BJ (cell line): ENCODE data around the gene EPHX1. TPM values are rescaled to one million over a fixed set of nuclear protein-coding genes. Genes with fewer than 3 reads are reported as not detected.

Experiments
- CTCF ChIA-PET: fragments of 350-600 bp; formaldehyde crosslinking; extraction: SDS; loops from one replicate; lab custom pipeline; 2021; ENCODE audit warnings: antibody characterized with exemption, inconsistent platforms; lab: Yijun Ruan, JAX
- POLR2A ChIA-PET: fragments of 300-600 bp; sonication (Branson Sonifier 250); formaldehyde crosslinking; extraction: SDS; loops from one replicate; lab custom pipeline; 2021; ENCODE audit warnings: antibody characterized with exemption; lab: Charles Lee
- DNase-seq: peaks from one replicate; pipeline ENCODE4 v3.0.0-alpha.2; 2011; ENCODE audit warnings: low read depth
- H3K27me3 ChIP-seq: 2 replicates; pipeline ENCODE4 v1.6.0; 2011; ENCODE audit warnings: low read length; ENCODE audit not compliant: control insufficient read depth, insufficient read depth
- H3K36me3 ChIP-seq: 2 replicates; pipeline ENCODE4 v1.5.1; 2011; ENCODE audit warnings: low read length; ENCODE audit not compliant: control insufficient read depth, insufficient read depth
- H3K4me3 ChIP-seq: 2 replicates; pipeline ENCODE4 v1.5.1; 2011; ENCODE audit warnings: low read depth, mild to moderate bottlenecking, control low read depth, low read length
- CTCF ChIP-seq: IDR thresholded peaks from 2 replicates; pipeline ENCODE4 v1.5.1; 2011; ENCODE audit warnings: low read depth, mild to moderate bottlenecking, control low read depth, inconsistent platforms, low read length, moderate library complexity; ENCODE audit not compliant: insufficient read depth
- polyA plus RNA-seq: library from polyadenylated mRNA; depleted of rRNA; stranded (reverse); fragments of >200 nt; gene quantifications from 2 replicates; pipeline ENCODE4 v1.2.3, GENCODE V29; 2011

EPHX1 gene
- polyA plus RNA-seq, 1 experiment, result 34.3 TPM

GRCh38 chr1:225888289-225888897 is 78.5 kb downstream of the EPHX1 start:
- Histone ChIP-seq H3K36me3 (no peaks in the 10 kb centered on the region), H3K4me3 (no peak overlapping the region), H3K27me3 (no peaks in the 10 kb centered on the region)
- no peak for DNase-seq
- TF ChIP-seq CTCF, result no peak
- POLR2A ChIA-PET, result no interaction called here
- CTCF ChIA-PET, result interaction anchor here (1.4 to 1.8 kb wide), 2 partner anchors 23 to 415 kb away, joined by 3 to 6 read pairs; no protein-coding TSS in a partner anchor

GRCh38 chr1:225888898-225889601 is 79.1 kb downstream of the EPHX1 start, which contains the start of gene LEFTY1:
LEFTY1 (minus strand) TSS chr1:225889146; CDS start chr1:225889066, 80 bp downstream.
- DNase-seq, result no peak
- Histone ChIP-seq H3K36me3 (no peaks in the 10 kb centered on the region), H3K4me3 (no peak within 1 kb of the TSS), H3K27me3 (no peaks in the 10 kb centered on the region)
- ChIA-PET POLR2A (no interaction called here), CTCF (interaction anchor here (0.9 to 1.8 kb wide), 5 partner anchors 22 to 415 kb away, joined by 3 to 6 read pairs (median 3); no protein-coding TSS in a partner anchor)
- no peak for TF ChIP-seq CTCF

- ChIA-PET CTCF (interaction anchor here (0.9 to 1.8 kb wide), 5 partner anchors 22 to 416 kb away, joined by 3 to 6 read pairs (median 3); no protein-coding TSS in a partner anchor), POLR2A (no interaction called here)
- TF ChIP-seq CTCF, result no peak
- no peaks in the 10 kb centered on the region for H3K36me3 ChIP-seq
- no peak overlapping the region for H3K4me3 ChIP-seq
- no peaks in the 10 kb centered on the region for H3K27me3 ChIP-seq
- DNase-seq, result no peak
Observed at GRCh38 chr1:225889743-225890142, 79.8 kb downstream of the EPHX1 start.

- no peak for TF ChIP-seq CTCF
- CTCF ChIA-PET, result interaction anchor here (0.7 to 1.8 kb wide), 4 partner anchors 21 to 416 kb away, joined by 3 to 6 read pairs (median 3); no protein-coding TSS in a partner anchor
- H3K36me3 ChIP-seq, result no peaks in the 10 kb centered on the region
- H3K27me3 ChIP-seq, result no peaks in the 10 kb centered on the region
- H3K4me3 ChIP-seq, result no peak overlapping the region
- POLR2A ChIA-PET, result interaction anchor here (0.6 kb wide), 1 partner anchor 155 kb away, joined by 3 read pairs; no protein-coding TSS in a partner anchor
- DNase-seq, result no peak
Observed at GRCh38 chr1:225890346-225891228, 80.7 kb downstream of the EPHX1 start.
